GM21529 (cell line): ENCODE data around the gene ALPG.
"Not testable (repeated sequence)": the region's sequence is repeated elsewhere in the genome, so short reads cannot be mapped to it uniquely, and the experiment has no call there.

ENCODE experiments used
- ATAC-seq: cut with Tn5 transposase; IDR thresholded peaks from one replicate; pipeline ENCODE4 v1.9.1; 2021; ENCODE audit not compliant: unreplicated experiment

ALPG gene

GRCh38 chr2:232376713-232377112 lies 29.9 kb upstream of the ALPG start:
- no peak for ATAC-seq

DNA sequence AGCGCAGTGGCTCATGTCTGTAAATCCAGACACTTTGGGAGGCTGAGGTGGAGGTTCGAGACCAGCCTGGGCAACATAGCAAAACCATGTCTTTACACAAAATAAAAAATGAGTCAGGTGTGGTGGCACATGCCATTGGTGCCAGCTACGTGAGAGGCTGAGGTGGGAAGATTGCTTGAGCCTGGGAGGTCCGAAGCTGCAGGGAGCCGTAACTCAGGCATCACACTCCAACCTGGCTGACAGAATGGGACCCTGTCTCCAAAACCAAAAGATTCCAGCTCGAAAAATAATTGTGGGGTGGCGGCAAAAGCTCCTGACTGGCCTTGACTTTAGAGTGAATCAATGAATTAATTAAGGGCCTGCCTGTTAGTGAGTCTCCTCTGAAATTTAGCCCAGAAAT lies 29.3 kb upstream of the ALPG start:
- no peak for ATAC-seq

DNA sequence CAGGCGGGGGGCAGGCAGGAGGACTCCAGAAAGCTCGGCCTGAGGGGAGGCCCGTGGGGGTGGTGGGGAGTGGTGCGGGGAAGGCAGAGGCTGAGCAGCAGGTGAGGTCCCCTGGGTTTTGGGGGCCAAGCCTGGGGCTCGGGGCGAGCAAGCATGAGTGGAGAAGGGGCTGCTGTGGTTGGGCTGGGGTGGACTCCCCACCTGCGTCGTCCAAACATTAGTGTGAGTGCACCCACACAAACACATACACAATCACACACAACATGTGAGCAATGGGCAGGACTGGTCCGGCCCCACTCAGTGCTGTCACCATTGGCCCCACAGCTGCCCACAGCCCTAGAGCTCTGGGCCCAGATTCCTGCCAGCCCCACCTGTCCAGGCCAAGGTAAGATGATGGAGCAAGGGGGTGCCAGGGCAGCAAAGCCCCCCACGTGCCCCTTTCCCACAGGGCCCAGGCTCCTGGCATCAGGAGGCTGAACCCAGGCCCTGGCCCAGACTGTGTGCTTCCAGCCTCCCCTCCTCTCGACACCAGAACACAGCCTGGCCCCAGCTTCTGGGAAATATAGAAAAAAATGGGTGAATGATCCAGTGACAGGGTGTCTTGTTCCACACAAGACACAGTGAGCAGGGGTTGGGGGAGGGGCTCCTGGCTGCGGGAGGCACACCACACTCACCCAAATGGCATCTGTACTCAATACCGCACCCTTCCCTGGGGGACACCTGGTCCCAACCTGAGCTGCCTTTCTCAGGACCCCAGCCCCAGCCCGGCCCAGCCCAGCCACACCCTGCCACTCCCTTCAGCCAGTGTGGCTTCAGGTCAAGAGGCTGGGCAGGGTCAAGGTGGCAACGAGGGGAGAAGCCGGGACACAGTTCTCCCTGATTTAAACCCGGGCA lies 28.6 kb upstream of the ALPG start:
- ATAC-seq, result no peak

GRCh38 chr2:232378735-232379151 lies 27.9 kb upstream of the ALPG start, which contains the start of gene ALPP:
Gene ALPP, plus strand, starts transcription at chr2:232378751. Its CDS starts 52 bp downstream, at chr2:232378803.
- not testable (repeated sequence) for ATAC-seq

GRCh38 chr2:232379610-232380590 lies 26.7 kb upstream of the ALPG start:
- ATAC-seq, result not testable (repeated sequence)

- ATAC-seq, result not testable (repeated sequence)
Measured at GRCh38 chr2:232381204-232382031, 25.2 kb upstream of the ALPG start.

DNA sequence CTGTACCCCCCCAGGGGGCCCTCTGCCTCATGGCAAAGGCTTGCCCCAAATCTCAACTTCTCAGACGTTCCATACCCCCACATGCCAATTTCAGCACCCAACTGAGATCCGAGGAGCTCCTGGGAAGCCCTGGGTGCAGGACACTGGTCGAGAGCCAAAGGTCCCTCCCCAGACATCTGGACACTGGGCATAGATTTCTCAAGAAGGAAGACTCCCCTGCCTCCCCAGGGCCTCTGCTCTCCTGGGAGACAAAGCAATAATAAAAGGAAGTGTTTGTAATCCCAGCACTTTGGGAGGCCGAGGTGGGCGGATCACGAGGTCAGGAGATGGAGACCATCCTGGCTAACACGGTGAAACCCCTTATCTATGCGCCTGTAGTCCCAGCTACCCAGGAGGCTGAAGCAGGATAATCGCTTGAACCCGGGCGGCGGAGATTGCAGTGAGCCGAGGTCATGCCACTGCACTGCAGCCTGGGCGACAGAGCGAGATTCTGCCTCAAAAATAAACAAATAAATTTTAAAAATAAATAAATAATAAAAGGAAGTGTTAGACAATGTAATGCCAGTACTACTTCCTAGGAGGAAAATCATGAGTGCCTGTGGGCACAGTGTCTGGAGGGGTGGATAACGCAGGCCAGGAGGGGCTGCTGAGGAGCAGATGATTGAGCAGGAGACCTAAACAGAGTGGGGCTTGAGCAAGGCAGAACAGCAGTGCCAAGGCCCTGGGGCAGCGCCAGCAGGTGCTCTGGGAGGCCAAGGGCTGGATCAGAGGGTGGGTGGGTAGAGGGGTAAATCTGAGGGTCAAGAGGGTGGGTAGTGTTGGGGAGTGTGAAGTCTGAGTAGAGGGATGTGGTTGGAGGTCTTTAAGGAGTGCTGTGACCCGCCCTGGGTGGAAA lies 24.1 kb upstream of the ALPG start:
- no peak for ATAC-seq

DNA sequence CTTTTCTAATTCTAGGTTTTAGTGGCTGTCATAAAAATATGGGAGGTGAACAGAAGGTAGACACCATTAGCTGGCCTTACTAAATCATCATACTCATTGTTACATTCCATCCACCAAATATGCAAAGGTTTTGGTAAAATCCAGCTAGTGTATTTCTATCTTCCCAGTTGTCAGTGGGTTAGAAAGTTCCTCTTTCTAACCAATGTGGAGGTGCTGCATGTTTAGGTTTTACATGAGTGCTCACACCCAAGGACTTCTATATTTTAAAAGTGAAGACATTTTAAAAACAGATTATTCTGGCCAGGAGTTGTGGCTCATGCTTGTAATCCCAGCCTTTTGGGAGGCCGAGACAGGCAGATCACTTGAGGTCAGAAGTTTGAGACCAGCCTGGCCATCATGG lies 22.2 kb upstream of the ALPG start:
- ATAC-seq, result no peak

GRCh38 chr2:232385058-232385457 lies 21.6 kb upstream of the ALPG start:
- not testable (repeated sequence) for ATAC-seq

DNA sequence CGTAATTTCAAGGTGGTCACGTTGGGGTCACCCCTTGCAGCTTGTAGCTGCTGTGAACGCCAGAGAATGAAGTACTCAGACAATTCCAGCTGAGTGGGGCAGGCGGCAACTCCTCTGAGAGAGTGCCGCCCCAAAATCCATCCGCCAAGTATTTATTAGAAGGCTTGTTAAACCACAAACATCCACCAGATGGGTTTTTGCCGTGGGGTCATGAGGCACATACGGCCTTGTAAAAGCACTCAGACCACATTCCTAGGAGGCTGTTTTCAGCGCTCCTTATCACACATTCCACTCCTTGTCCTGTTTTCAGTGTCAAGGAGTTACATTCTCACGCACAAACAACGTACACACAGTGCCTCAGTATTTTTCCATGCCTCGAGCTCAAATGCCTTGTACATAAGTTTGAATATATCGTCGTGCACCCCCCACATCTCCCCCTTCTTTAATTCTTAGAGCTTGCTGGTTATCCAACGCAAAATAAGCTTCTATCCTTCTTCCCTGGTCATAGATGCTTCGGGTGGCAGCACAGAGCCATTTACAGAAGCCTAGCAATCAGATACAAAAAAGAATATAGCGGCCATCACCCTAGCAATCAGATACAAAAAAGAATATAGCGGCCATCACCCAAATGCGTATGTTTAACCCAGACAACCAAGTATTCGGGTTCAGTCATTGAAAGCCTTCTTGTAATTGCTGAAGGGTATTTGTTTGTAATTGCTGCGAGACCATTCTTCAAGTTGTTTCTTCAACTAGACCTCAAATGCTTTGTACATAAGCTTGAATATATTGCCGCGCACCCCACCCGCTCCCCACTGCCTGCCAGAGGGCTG lies 20.8 kb upstream of the ALPG start:
- ATAC-seq, result no peak

DNA sequence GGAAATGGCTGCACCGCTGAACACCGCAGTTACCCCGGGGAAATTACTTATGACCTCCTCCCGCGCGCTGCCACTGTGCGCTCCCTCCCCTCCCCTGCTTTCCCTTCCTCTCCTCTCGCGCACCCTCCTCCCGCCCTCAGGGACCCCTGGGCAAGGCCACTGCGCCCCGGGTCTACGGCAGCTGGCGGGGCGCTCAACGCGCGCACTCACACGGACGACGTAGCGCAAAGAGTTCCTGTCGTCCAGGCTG lies 20.2 kb upstream of the ALPG start:
- no peak for ATAC-seq

DNA sequence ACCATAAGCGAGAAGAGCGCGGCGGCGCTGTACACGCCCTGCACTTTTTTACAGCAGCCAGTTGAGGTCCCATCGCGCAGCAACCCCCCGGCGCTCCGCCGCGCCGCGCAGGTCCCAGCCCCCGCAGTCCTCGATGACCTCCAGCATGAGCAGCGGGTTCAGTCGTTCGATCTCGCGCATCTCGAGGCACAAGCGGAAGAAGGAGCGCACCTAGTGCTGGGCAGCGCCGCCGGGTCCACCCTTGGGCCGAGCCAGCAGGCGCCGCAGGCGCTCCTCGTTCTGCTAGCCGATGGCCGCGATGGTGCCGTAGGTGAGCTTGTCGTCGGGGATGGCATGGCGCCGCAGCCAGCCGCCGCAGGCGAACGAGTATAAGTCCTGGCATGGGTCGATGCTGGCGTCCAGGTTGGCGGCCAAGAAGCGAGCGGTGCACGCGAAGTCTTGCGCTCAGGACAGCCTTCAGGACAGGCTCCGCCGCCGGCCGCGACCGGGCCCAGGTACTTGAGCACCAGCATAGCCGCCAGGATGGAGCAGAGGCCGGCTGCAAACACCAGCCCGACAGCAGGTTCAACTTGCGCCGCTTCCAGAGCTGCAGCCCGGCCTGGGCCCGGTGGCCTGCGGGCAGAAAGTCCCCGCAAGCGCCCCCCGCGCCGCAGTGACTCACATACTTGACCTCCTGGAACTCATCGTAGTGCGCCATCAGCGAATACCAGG lies 19.7 kb upstream of the ALPG start:
- ATAC-seq, result no peak

DNA sequence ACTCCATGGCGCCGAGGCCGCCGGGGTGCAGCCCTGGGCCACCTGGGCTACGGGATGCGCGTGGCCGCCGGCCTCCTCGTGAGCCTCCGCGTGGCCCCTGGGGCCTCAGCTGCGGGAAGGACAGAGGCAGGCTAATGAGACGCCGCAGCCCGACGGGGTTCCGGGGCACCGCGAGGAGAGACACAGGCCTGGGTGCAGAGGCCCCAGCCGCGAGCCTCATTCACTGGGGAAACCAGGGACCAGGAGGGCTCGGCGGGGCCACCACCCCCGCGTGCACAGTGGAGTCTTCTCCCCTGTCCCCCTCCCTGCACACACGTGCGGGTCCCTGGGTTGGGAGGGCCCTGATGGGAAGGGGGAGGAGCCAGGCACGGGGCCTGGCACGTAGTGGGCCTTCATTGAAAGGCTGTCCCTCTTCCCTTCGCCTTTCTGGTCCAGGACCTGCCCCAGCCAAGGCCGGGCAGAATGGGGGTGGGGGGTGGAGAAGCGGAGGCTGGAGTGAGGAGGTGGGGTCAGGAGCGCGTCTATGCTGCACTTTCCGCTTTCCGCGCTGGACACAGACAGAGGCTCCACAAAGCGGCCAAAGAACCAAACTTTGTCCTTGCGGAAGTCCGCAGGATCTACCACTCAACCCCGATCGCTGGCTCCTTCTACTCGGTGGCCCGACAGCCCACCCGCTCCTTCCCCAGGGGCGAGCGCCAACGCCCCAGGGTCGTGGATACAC lies 19.0 kb upstream of the ALPG start:
- ATAC-seq, result no peak

DNA sequence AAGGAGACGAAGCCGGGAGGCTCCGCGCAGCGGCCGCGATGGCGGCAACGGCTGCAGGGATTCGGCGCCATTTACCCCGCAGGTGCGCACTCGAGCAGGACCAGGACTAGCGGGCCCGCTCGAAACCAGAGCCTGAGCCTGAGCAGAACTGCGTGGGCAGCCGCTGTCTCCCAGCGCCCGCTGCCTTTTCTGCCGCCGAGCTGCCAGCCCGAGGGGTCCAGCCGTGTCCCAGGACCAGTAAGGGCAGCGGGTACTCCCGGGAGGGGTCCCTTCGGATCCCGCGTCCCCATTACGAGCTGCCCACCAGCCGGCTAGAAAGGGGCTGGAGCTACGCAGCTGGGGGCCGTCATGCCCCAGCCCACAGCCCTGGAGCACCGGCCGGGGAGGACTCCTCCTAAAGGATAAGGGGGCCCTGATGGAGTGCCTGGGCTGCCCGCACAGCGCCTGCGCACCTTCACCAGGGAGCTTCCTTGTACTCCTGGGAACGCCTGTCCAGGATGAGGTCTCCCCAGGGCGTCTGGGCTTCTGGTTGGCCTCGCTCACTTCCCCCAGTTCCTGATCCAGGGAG lies 18.2 kb upstream of the ALPG start:
- ATAC-seq, result no peak

DNA sequence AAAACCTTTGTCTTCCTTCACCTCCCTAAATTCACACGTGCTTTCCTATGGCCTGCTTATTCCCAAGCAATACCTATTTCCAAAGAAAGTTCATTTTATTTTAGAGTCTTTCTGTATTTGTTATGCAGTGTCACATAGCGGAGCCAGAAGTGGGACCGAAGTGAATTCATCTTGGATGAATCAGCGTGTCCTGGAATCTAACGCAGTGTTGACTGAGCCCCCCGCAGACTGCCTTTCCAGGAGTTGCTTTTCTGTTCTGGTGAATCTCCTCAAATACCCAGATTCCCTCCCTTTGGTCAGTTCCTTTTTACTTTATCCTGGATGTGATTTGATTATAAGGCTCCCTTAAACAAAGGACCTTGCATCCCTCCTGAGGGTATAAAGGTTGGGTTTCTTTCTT lies 17.3 kb upstream of the ALPG start:
- ATAC-seq, result no peak

- ATAC-seq, result no peak
Measured at GRCh38 chr2:232390661-232391060, 16.0 kb upstream of the ALPG start.

DNA sequence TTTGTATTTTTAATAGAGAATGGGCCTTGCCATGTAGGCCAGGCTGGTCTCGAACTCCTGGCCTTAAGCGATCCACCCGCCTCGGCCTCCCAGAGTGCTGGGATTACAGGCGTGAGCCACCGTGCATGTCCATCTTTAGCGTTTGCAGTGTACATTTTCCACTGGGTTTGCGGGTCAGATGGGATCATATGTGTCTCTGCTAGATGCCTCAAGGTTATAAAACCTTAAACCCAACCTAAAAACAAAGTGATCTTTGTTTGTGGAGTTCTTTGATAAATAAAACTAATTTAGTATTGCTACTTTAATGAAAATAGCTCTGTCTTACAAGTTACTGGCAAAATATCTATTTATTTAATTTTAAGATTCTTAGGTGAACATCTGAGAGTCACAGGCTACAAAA lies 13.1 kb upstream of the ALPG start:
- ATAC-seq, result no peak

GRCh38 chr2:232394431-232394830 lies 12.2 kb upstream of the ALPG start:
- not testable (repeated sequence) for ATAC-seq
